K562 (cell line): ENCODE measurements around the gene CD55. TPM values are rescaled to one million over a fixed set of nuclear protein-coding genes. Genes with fewer than 3 reads are reported as not detected.

Experiments used
- FOXA1 ChIP-seq: fragments of 450-650 bp; IDR thresholded peaks from 2 replicates; pipeline ENCODE4 v1.6.1; 2016; ENCODE audit warnings: mild to moderate bottlenecking, borderline replicate concordance
- HOXB6 ChIP-seq: fragments of 250-450 bp; sonication (Bioruptor Pico); IDR thresholded peaks from 2 replicates; pipeline ENCODE4 v1.5.1; 2022; ENCODE audit warnings: mild to moderate bottlenecking, borderline replicate concordance
- LEF1 ChIP-seq: fragments of 450-650 bp; IDR thresholded peaks from 2 replicates; pipeline ENCODE4 v1.6.1; 2016; ENCODE audit warnings: mild to moderate bottlenecking
- POLR2AphosphoS5 ChIP-seq: IDR thresholded peaks from 2 replicates; pipeline ENCODE4 v1.6.1; 2011; ENCODE audit warnings: mild to moderate bottlenecking, low read depth, low read length, moderate library complexity; ENCODE audit not compliant: control insufficient read depth, insufficient read depth
- POU5F1 ChIP-seq: fragments of 150-350 bp; IDR thresholded peaks from 2 replicates; pipeline ENCODE4 v1.6.1; 2014; ENCODE audit warnings: borderline replicate concordance, low read length, low read depth, mild to moderate bottlenecking; ENCODE audit not compliant: partially characterized antibody
- RFX7 ChIP-seq: fragments of 250-450 bp; sonication (Bioruptor Pico); IDR thresholded peaks from 2 replicates; pipeline ENCODE4 v1.5.1; 2021; ENCODE audit warnings: mild to moderate bottlenecking
- TAF9B ChIP-seq: fragments of 450-650 bp; IDR thresholded peaks from 2 replicates; pipeline ENCODE4 v1.6.1; 2018; ENCODE audit warnings: mild to moderate bottlenecking; ENCODE audit not compliant: partially characterized antibody
- ZC3H11A ChIP-seq: IDR thresholded peaks from 2 replicates; pipeline ENCODE4 v1.6.1; 2012; ENCODE audit warnings: low read depth, low read length, improper control_type of control experiment
- ZNF253 ChIP-seq: fragments of 250-450 bp; sonication (Bioruptor Pico); conservative IDR thresholded peaks from 2 replicates; pipeline ENCODE4 v1.6.1; 2021; ENCODE audit warnings: mild to moderate bottlenecking
- polyA plus RNA-seq, 8 experiments: library from polyadenylated mRNA; depleted of rRNA in 4 of 8; stranded (reverse) in 5 of 8; unstranded in 3 of 8; fragments of >200 nt; fragmentation: Nextera tagmentation in 2 of 8; fragmentation: Illumina TruSeq in 1 of 8; extraction: Ambion mirVana in 2 of 8; extraction: Trizol in 1 of 8; gene quantifications; 2 replicates each; pipeline versions ENCODE4 v1.2.1 to v1.2.3, GENCODE V29; 2011 to 2014; ENCODE audit warnings: inconsistent platforms in 1 of 8, missing spikeins in 1 of 8
- total RNA-seq, 7 experiments: library from RNA; depleted of rRNA in 6 of 7; stranded (reverse); fragments of >200 nt in 6 of 7; fragmentation: Illumina TruSeq in 2 of 7; extraction: Trizol in 2 of 7; gene quantifications; 2 replicates each; pipeline versions ENCODE4 v1.2.1 to v1.2.3, GENCODE V29; 2011 to 2021; ENCODE audit warnings: low replicate concordance in 1 of 7
- TF ChIP-seq, protein P1 (sequence below): fragments of 450-650 bp; IDR thresholded peaks from 2 replicates; pipeline ENCODE4 v1.6.1; 2016; ENCODE audit warnings: low read depth, mild to moderate bottlenecking, moderate library complexity
- TF ChIP-seq, protein P2 (sequence below): IDR thresholded peaks from 2 replicates; pipeline ENCODE4 v1.6.1; 2011; ENCODE audit warnings: borderline replicate concordance, low read depth, mild to moderate bottlenecking, moderate library complexity, low read length; ENCODE audit not compliant: insufficient read depth, poor library complexity, severe bottlenecking
- TF ChIP-seq, protein P3 (sequence below): fragments of 250-450 bp; sonication (Bioruptor Pico); IDR thresholded peaks from 2 replicates; pipeline ENCODE4 v1.8.0; 2021; ENCODE audit warnings: borderline replicate concordance, mild to moderate bottlenecking, moderate library complexity; ENCODE audit not compliant: poor library complexity, severe bottlenecking
- TF ChIP-seq, protein P4 (sequence below): fragments of 450-650 bp; formaldehyde crosslinking; IDR thresholded peaks from 2 replicates; pipeline ENCODE4 v1.4.0; 2022; ENCODE audit warnings: missing genetic modification characterization
- TF ChIP-seq, protein P5 (sequence below): fragments of 450-650 bp; IDR thresholded peaks from 2 replicates; pipeline ENCODE4 v1.7.1; 2018; ENCODE audit warnings: mild to moderate bottlenecking, low read depth; ENCODE audit not compliant: partially characterized antibody
- TF ChIP-seq, protein P6 (sequence below), 3 experiments: fragments of 200-800 bp in 1 of 3; fragments of 250-450 bp in 1 of 3; fragments of 450-650 bp in 1 of 3; sonication (Bioruptor Pico) in 1 of 3; sonication (Bioruptor generic) in 1 of 3; formaldehyde crosslinking in 1 of 3; IDR thresholded peaks; 2 replicates each; pipeline versions ENCODE4 v1.6.1 to v1.8.0; 2016 to 2022; ENCODE audit warnings: mild to moderate bottlenecking in 2 of 3, missing genetic modification characterization in 2 of 3, missing compliant biosample characterization in 1 of 3, moderate library complexity in 1 of 3

CD55 gene
- total and polyA plus RNA-seq, 9 of the 15 experiments (the other 6 are each of a cell fraction or from before 2014, with no cell fraction given): 17.7 to 150 (median 97.0) TPM

DNA sequence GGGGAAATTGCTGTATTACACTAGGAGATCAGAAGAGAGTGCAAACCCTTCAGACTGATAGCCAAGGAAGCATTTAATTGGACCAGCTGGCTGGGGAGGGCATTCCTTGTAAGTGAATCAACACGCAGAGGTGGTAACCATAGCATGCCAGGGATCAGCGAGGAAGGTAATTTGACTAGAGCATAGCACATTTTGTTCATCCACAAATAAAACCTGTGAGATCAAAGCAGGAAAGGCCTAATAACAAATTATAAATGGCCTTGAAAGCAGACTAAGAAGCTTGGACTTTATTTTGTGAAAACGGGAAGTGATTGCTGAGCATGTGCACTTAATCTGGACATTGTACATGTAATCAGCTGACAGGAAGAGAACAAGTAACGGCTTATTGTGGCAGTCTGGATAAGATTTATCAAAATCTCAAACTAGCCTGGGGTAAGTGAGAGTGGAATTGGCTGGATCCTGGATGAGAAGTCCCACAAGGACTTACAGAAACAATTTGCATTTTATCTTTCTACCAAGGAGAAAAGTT, 11.7 kb upstream of the CD55 start (continued):
- TF ChIP-seq TAF9B (peak; percentile 20), ZC3H11A (no peak), HOXB6 (no peak), POU5F1 (no peak), FOXA1 (no peak), RFX7 (CRISPR knock-in tag) (0 out of 2 replicates have a peak, but pooled peaks have one; percentile 14), ZNF253 (CRISPR knock-in tag) (no peak), LEF1 (peak; percentile 89), POLR2AphosphoS5 (peak; percentile 40; the same call in 1 of the 2 replicates)
- TF ChIP-seq, protein P1, sequence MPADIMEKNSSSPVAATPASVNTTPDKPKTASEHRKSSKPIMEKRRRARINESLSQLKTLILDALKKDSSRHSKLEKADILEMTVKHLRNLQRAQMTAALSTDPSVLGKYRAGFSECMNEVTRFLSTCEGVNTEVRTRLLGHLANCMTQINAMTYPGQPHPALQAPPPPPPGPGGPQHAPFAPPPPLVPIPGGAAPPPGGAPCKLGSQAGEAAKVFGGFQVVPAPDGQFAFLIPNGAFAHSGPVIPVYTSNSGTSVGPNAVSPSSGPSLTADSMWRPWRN: no peak
- TF ChIP-seq, protein P2, sequence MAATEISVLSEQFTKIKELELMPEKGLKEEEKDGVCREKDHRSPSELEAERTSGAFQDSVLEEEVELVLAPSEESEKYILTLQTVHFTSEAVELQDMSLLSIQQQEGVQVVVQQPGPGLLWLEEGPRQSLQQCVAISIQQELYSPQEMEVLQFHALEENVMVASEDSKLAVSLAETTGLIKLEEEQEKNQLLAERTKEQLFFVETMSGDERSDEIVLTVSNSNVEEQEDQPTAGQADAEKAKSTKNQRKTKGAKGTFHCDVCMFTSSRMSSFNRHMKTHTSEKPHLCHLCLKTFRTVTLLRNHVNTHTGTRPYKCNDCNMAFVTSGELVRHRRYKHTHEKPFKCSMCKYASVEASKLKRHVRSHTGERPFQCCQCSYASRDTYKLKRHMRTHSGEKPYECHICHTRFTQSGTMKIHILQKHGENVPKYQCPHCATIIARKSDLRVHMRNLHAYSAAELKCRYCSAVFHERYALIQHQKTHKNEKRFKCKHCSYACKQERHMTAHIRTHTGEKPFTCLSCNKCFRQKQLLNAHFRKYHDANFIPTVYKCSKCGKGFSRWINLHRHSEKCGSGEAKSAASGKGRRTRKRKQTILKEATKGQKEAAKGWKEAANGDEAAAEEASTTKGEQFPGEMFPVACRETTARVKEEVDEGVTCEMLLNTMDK: no peak
- TF ChIP-seq, protein P3, sequence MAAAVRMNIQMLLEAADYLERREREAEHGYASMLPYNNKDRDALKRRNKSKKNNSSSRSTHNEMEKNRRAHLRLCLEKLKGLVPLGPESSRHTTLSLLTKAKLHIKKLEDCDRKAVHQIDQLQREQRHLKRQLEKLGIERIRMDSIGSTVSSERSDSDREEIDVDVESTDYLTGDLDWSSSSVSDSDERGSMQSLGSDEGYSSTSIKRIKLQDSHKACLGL (CRISPR knock-in tag): no peak
- TF ChIP-seq, protein P4, sequence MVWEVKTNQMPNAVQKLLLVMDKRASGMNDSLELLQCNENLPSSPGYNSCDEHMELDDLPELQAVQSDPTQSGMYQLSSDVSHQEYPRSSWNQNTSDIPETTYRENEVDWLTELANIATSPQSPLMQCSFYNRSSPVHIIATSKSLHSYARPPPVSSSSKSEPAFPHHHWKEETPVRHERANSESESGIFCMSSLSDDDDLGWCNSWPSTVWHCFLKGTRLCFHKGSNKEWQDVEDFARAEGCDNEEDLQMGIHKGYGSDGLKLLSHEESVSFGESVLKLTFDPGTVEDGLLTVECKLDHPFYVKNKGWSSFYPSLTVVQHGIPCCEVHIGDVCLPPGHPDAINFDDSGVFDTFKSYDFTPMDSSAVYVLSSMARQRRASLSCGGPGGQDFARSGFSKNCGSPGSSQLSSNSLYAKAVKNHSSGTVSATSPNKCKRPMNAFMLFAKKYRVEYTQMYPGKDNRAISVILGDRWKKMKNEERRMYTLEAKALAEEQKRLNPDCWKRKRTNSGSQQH (CRISPR knock-in tag): peak; percentile 42; the same call in 1 of the 2 replicates
- TF ChIP-seq, protein P5, sequence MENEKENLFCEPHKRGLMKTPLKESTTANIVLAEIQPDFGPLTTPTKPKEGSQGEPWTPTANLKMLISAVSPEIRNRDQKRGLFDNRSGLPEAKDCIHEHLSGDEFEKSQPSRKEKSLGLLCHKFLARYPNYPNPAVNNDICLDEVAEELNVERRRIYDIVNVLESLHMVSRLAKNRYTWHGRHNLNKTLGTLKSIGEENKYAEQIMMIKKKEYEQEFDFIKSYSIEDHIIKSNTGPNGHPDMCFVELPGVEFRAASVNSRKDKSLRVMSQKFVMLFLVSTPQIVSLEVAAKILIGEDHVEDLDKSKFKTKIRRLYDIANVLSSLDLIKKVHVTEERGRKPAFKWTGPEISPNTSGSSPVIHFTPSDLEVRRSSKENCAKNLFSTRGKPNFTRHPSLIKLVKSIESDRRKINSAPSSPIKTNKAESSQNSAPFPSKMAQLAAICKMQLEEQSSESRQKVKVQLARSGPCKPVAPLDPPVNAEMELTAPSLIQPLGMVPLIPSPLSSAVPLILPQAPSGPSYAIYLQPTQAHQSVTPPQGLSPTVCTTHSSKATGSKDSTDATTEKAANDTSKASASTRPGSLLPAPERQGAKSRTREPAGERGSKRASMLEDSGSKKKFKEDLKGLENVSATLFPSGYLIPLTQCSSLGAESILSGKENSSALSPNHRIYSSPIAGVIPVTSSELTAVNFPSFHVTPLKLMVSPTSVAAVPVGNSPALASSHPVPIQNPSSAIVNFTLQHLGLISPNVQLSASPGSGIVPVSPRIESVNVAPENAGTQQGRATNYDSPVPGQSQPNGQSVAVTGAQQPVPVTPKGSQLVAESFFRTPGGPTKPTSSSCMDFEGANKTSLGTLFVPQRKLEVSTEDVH: peak; percentile 15
- TF ChIP-seq, protein P6, sequence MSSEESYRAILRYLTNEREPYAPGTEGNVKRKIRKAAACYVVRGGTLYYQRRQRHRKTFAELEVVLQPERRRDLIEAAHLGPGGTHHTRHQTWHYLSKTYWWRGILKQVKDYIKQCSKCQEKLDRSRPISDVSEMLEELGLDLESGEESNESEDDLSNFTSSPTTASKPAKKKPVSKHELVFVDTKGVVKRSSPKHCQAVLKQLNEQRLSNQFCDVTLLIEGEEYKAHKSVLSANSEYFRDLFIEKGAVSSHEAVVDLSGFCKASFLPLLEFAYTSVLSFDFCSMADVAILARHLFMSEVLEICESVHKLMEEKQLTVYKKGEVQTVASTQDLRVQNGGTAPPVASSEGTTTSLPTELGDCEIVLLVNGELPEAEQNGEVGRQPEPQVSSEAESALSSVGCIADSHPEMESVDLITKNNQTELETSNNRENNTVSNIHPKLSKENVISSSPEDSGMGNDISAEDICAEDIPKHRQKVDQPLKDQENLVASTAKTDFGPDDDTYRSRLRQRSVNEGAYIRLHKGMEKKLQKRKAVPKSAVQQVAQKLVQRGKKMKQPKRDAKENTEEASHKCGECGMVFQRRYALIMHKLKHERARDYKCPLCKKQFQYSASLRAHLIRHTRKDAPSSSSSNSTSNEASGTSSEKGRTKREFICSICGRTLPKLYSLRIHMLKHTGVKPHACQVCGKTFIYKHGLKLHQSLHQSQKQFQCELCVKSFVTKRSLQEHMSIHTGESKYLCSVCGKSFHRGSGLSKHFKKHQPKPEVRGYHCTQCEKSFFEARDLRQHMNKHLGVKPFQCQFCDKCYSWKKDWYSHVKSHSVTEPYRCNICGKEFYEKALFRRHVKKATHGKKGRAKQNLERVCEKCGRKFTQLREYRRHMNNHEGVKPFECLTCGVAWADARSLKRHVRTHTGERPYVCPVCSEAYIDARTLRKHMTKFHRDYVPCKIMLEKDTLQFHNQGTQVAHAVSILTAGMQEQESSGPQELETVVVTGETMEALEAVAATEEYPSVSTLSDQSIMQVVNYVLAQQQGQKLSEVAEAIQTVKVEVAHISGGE (CRISPR knock-in tag; IDR thresholded peaks at IDR 0.05): no peak; a peak in 1 of 6 replicates
